ENCODE results near the gene MAML3.
"Not testable (repeated sequence)": the region's sequence is repeated elsewhere in the genome, so short reads cannot be mapped to it uniquely, and the experiment has no call there.

Gene MAML3

DNA sequence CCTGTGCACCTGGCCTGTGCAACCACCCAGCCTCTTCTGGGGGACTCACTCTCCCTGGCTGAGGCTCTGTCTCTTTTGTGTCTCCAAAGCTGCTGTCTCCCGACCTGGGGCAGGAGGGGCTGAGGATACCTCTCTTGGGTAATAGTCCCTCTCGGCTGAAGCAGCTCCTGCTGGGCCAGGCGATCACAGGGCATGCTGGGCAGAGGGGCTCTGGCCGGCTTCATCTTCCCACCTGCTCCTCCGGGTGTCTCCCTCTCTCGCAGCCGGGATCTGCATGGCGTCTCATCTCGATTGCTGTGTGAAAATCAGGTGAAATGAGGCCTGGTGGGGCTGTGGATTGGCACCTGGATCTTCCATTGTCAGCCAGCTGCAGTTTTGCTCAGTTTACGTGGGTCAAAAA lies 435.2 kb downstream of the MAML3 start:
- DNase-seq: no peak

DNA sequence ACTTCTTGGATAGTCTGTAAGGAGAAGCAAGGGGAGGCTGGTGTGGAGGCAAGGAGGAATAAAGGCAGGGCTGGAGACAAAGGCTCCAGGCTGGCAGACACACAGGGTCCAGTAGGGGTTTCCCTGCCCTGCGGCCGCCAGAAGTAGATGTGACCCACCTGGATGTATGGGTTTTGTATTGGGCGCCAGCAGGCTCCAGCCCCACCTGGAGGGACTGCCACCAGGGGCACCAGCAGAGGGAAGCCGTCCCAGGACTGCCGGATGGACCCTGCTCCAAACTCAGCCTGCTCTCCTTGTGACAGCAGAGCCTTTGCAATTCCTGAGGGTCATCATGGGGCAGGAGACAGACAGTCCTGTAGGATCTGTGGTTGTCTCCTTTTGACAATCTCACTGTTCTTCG lies 435.6 kb downstream of the MAML3 start:
- DNase-seq: no peak

DNA sequence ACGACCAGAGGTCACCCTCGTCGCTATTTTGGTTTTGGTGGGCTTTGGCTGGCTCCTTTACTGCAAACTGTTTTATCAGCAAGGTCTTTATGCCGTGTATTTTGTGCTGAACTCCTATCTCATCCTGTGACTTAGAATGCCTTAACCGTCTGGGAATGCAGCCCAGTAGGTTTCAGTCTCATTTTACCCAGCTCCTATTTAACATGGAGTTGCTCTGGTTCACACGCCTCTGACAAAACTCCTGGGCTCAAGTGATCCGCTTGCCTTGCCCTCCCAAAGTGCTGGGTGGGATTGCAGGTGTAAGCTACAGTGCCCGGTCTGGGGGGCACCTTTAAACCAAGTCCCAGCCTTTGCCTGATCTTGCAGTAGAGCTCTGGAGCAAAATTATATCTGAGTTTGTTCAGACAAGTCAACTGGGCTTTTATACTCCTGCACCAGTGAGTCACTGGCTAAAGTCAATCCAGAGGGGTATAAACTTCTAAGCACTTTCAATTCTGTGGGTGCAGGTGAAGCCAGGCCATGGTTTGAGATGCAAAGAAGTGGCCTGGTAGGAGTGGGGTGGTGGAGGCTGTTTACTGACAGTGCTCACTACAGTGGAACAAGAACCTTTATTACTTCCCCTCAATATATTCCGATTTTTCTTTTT lies 438.1 kb downstream of the MAML3 start:
- no peak for DNase-seq

DNA sequence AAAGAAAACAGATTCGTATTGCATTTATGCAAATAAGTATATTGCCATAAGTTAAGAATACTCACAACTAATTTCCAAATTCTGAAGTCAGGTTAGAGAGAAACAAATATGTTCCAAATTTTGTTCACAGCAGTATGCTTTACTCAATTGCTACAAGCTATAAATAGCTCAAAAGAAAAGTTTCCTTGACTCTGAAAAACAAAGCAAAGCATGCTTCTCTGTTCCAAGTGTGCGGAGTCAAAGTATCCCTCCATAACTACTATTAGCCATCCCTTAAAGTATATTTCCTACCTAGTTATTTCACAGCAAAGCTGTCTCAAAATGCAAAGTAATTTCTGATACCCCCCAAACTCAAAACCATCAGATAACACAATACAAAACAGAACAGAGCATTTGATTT lies 441.1 kb downstream of the MAML3 start:
- no peak for DNase-seq

DNA sequence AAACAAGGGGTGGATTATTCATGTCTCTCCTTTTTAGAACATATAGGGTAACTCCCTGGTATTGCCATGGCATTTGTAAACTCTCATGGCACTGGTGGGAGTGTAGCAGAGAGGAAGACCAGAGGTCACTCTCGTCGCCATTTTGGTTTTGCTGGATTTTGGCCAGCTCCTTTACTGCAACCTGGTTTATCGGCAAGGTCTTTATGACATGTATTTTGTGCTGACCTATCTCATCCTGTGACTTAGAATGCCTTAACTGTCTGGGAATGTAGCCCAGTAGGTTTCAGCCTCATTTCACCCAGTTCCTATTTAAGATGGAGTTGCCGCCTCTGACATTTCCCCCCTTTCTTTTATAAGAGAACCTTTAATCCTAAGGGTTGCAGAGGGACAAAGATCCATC lies 442.5 kb downstream of the MAML3 start:
- no peak for DNase-seq

DNA sequence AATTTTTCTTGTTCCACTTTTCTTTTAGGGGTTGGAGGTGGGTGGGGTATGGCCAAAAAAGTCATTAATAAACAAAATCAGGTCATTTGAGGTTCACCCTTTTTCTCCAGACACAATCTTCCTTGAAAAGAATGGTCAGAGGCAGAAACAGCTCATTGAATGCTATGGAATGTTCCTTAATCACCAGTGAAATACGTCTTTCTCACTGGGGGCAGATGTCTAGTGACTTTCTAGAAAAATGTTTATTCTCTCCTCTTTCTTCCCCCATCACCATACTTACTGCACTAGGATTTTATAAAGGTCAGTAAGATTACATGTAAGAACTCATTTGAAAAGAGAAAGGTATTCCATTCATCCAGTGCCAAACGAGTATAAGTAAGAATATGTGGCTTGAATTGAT lies 443.9 kb downstream of the MAML3 start:
- DNase-seq: no peak

DNA sequence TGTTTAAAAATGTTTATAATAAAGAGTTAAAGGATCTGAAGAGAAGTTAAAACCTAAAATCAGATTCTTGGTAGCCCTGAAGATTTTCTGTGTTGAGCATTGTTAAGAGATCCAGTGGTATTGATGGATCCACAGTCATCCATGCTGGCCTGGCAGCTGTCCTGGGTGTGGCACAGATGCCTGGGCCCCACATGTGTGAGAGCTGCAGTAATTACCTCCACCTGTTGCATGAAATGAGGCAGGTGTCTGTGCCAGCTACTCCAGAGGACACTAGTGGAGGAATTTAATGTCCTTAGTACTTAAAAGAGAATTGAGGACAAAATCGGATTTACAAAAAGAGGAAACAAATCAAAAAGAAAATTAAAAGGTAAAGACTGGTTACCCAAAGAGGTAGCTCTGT lies 444.3 kb downstream of the MAML3 start:
- DNase-seq: no peak

DNA sequence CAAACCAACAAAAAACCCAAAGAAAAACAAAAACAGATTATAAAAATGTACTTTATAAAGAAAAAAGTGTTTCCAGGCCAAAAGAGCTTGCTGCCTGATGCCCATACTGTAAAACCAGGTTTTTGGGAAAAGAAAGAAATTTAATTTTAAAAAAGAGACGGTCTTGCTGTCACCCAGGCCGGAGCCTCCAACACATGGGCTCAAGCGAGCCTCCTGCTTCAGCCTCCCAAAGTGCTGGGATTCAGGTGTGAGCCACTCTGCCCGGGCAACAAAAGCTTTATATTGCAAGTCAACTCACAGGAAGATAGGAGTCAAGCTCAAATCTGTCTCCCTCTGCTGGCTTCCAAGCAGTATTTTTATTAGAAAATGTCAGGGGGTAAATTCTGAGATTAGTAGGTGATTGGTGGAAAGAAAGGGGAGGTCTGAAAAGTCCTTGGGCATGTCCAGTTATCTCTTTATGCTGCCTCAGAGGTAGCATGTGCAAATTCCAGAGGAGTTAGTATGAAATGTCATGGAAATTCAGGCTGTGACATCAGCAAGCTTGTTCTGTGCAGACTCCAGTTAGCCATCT lies 449.0 kb downstream of the MAML3 start:
- DNase-seq: no peak

DNA sequence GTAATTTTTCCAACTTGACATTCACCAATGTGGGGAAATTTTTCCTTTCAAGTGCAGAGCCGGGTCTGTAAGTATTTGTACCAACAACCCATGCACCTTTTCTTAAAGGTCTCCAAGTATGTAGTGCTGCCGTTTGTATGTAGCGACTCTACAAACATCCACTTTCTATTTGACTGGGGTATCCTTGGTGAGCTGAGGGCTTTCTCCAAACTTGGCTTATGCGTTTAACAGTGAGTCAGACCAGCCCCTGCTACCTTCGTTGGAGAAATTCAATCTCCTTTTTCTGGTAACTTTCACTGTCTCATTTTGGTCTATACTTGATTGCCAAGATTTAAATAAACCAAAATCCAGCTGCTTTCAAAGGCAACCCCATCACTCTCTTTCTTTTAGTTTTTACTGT lies 453.4 kb downstream of the MAML3 start:
- no peak for DNase-seq

DNA sequence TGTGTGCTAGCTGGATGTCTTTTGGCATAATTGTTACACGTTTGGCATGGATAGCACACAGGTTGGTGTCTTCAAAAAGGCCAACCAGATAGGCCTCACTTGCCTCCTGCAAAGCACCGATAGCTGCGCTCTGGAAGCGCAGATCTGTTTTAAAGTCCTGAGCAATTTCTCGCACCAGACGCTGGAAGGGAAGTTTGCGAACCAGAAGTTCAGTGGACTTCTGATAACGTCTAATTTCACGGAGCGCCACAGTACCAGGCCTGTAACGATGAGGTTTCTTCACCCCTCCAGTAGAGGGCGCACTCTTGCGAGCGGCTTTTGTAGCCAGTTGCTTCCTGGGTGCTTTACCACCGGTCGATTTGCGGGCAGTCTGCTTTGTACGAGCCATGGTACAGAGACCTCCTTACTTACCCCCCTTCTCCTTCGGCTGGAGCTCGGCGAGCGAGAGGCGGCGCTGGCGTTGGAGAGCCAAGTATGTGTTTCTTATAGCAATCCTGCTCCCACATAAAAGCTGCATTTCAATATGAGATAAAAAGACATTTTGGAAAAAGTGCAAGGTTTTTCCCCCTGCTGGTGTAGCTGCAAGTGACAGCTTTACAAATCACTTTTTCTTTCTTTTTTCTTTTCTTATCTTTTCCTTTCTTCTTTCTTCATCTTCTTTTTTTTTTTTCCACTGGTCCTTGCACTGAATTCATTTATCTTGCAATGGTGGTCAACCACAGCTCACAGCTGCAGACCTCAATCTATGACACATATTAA lies 455.6 kb downstream of the MAML3 start:
- DNase-seq: not testable (repeated sequence)

DNA sequence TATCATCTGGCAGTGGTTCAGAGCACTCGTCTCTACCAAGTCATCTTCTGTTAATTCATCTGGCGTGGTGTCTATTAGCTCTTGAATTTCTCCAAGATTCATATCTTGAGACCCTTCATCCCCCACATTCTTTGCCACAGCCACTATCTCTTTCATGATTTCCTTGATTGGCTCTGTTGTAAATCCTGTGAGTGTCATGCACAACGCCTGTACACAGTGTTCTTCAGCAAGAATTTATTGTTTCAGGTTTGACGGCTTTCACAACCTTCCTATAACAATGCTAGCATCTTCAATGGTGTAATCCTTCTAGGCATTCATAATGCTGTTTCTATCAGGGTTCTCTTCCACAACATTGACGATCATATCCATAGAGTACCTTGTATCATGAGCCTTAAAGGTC lies 457.5 kb downstream of the MAML3 start:
- DNase-seq: no peak

DNA sequence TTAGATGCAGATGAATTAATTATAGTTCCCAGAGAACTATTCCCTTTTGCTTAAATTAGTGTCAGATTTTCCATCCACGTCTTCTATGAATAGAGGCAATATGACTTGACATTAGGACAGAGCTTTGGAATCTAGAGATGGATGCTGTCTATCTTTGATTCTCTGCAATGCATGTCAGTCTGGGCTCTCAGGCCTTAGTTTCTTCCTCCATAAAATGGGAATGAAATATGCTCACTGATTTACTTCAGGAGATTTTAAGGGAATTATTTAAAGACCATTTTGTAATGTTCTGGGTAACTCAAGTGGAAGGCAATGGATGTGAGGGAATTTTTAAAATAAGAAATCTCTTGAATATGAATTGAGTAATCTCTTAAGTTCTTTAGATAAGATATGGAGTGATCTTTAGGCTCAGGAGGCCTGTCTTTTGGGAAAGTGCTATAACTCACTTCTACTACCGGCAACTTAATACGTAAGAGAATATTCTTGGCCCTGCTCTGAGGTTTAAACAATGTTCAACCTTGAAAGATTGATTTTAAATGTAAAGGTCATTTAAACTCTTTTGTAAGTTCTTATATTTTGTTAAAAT lies 459.4 kb downstream of the MAML3 start:
- DNase-seq: no peak

DNA sequence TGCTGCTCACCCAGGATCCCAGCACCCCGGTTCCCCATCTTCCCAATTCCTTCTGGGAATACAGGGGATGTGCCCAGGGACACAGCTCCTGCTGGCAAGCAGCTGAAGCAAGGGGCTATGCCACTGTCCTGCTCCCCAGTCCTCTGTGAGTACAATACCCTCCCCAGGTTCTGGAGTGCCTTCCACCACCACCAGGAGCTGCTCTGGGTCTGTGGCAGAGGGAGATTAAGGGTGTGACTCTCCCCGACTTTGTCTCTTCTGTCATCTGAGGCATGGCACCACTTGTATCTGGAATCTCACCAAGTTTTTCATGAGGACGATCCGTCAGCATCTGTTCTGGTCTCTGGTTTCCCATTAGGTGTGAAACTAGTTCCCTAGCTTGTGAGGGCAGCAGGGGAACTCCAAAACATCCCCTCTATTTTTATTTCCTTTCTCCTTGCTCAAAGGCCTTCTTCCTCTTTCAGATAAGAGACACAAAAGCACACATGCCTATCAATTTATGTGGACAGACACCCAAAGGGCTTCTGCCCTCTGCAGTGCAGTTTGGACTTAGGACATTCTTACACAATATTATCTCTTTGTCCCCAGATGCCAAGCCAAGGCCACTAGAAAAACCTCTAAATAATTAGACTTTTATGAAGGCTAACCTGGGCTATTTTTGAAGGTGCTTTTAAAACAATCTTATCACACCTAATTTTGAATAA lies 461.5 kb downstream of the MAML3 start:
- peak in 2 of 14 donors; percentile 4 to 9 for DNase-seq

DNA sequence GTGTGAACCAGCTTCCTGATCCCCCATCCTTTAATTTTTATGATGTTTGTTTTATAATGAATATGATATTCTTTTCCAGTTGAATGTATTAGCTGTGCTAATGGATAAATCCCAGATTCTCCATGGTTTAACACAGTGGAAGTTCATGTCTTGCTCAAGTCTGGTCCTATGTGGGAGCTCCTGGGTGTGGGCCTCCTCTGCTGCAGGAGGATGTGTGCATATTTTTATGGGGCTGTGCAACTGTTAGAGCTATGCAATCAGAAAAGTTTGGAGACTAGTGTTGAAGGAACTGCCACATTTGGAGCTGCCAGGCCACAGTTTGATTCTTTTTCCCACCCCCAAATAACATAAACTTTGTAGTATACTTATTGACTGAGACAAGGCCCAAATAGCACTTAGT lies 463.6 kb downstream of the MAML3 start:
- no peak for DNase-seq

DNA sequence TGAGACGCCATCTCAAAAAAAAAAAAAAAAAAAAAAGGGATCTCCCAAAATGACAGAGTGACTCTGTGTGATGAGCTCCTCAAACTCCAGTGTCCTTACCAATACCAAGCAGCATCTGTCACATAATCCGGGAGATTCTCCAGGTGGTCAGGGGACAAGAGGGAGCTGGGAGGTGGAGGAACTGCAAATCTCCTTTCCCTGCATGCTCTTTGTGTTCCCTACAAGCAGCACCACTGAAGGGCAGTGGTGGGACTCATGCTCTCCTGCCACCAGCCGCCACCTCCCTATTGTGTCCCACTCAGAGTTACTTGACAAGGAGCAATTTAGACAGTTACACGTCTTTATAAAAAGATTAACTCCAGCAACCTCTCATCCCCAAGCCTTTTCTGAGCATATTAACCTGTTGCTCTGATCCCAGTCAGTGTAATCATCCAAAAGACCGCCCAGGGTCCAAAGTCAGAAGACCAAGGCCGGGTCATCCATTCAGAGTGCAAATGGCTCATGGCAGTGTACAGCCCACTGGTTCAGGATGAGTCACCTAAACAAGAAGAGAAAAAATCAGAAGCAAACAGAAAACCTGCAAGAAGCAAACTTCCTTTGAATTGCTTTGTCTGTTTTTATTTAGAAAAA lies 464.8 kb downstream of the MAML3 start:
- DNase-seq: no peak

DNA sequence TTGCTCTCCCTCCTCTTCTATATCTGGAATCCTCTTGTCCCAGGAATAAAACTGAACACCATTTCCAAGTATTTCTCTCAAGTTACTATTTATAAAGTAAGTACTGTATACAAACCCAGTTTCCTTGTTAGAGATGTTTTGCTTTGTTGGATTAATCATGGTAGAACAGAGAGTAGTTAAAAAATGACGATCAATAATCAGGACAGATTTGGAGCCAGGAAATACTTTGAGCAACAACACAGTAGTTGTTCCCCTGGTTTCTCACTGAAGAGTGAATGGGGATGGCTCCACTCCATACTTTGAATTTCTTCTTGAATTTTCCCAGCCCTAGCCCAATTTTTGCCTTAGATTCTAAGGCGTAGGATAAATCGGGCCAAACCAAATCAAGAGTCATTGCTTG lies 467.0 kb downstream of the MAML3 start:
- no peak for DNase-seq

DNA sequence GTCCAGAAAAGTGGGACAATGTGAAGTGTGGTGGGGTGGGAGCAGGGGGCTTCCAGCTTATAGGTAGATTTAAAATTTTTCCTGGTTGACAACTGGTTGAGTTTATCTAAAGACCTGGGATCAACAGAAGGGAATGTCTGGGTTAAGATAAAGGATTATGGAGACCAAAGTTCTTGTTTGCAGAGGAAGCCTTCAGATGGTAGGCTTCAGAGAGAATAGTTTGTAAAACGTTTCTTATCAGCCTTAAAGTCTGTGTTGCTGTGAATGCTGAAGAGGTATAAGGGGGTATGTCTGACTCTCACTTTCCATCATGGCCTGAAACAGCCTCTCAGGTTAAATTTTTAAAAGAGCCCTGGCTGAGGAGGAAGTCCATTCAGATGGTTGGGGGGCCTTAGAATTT lies 467.9 kb downstream of the MAML3 start:
- no peak for DNase-seq

DNA sequence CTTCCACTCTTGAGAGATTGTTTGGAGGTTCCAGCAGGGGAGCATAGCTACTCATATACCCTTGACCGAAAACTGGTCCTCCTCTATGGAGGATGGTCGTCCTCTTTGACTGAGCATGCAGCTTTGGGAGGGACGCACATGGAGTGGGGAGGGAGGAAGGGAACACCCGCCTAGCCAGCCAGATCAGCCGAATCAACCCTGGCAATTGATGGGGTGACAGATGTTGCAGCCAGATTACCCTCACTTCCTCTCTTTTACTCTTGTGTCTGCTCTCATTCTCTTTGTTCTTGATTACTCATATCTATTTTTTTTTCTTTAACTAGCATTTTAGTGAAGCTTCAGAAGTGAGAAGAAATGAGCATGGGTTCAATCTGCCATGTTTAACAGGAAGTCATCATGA lies 468.8 kb downstream of the MAML3 start:
- DNase-seq: no peak

DNA sequence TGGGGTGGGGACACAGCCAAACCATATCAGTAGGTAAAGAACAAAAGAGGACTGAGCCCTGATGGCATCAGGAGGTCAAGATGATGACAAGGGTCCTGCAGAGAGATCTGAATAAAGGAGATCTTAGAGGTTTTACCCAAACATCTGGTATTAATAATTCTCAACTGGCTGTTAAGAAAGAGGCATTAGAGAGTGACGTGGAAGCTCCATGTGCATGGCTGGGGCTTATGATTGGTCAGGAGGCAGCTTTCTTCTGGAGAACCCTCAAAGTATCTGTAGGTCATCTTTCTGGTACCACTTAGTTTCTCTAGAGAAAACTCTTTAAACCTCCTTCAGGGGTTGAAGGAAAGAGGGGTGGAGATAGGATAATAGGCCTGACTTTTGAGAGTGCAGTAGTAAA lies 469.6 kb downstream of the MAML3 start:
- DNase-seq: no peak

DNA sequence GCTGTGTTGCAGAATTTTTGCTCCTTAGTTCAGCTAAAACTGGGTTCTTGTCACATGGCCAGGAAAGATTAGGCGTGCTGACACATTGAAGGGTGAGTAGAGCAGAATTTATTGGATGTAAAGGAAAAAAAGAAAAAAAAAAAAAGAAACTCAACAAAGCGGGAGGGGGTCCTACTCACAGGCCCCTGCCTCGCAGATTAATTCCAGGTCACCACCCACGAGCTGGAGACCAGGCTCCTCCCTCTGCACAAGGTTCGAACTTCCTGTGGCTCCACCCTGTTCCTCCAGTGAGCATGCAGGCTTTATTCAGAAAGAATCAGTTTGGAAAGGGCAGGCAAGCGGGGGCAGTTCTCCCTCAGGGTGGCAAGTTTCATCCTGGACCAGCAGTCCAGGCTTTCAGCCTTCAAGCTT lies 471.2 kb downstream of the MAML3 start:
- no peak for DNase-seq

DNA sequence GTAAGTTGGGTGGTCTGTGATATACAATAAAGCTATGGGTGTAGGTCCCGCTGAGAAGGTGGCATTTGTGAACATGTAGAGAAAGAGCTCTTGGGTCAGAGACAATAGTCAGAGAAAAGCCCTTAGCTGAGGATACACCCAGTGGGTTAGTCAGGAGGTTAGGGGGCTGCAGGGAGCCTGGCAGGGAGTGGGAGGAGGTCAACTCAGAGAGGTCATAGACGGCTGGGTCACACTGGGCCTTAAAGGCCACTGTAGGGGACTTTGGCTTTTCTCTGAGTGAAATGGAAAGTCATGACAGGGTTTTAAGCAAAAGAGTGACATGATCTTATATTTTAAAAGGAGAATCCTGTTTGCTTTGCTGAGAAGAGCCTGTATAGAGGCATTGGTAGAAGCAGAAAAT lies 471.7 kb downstream of the MAML3 start:
- DNase-seq: no peak

DNA sequence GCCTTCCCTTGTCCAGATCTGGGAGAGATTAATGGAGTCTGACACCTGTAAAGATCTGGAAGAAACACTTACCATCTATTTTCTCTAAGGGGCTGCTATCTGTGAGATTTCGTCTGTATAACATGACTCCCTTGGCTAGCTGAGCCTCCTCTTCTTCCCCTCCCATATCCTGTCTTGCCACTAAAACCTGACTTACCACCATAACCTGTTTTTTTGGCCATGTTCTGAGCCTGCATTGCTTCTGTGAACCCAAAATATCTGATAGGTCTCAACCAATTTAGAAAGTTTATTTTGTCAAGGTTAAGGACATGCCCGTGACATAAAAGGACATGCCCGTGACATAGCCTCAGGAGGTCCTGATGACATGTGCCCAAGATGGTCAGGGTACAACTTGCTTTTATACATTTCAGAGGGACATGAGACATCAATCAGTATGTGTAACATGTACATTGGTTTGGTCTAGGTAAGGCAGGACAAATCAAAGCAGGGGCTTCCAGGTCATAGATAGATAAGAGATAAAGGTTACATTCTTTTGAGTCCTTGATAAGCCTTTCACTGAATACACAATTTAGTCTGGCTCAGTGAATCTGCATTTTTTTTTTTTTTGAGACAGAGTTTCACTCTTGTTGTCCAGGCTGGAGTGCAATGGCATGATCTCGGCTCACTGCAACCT lies 476.9 kb downstream of the MAML3 start:
- DNase-seq: no peak

Data from C1 segment of cervical spinal cord (tissue), 14 donors.